ENCODE data around the gene CDH24. TPM values are rescaled to one million over a fixed set of nuclear protein-coding genes. Genes with fewer than 3 reads are reported as not detected.

CDH24 gene
- total and polyA plus RNA-seq, 9 of the 15 experiments (the other 6 are each of a cell fraction or from before 2014, with no cell fraction given): 0.04 to 16.2 (median 4.9) TPM

DNA sequence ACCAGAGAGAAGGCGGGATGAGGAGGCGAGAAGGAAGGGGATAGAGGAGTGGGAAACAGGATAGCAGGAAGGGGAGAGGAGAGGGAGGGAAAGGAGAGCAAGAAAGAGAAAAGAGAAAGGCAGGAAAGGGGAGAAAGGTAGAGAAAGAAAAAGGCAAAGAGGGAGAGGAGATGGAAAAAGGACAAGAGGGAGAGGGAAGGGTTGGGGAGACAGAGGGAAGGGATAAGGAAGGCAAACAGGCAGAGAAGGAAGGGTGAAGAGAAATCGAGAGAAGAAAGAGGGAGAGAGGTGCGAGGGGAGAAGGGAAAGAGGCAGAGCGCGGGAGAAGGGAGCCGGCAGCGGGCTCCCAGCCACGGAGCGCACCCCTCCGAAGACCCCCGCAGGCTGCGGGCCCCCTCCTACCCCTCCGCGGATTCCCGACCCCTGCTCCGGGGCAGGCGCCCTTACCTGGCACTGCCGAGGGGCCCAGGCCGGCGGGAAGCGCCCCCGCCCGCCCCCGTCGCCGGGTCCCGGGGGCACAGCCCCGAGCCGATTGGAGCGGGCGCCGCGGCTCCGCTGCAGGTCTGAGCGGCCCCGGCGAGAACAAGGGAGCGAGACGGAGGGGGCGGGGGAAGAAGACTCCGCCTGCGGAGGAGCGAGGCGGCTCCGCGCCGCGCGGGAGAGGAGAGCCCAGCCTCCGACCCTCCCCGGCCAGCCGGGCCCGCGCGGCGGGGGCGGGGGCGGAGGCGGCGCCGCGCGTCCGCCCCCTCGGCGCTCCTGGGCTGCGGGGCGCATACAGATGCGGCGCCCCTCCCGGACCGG is at the start of gene CDH24 (continued):
- TF ChIP-seq AFF1 (IDR thresholded peaks at IDR 0.05; ENCODE audit: low read depth in 1 of 2, partially characterized antibody in 2 of 2): peak in 1 of 2 experiments; percentile 33
- peak; percentile 7 for TF ChIP-seq HNRNPLL (IDR thresholded peaks at IDR 0.05; ENCODE audit: low read depth, low read length, poor library complexity, severe bottlenecking)
- TF ChIP-seq NCOR1 (IDR thresholded peaks at IDR 0.05): no peak
- TF ChIP-seq RFX7 (CRISPR knock-in tag; IDR thresholded peaks at IDR 0.05): no peak
- no peak for TF ChIP-seq TCF7 (IDR thresholded peaks at IDR 0.05; ENCODE audit: borderline replicate concordance)
- TF ChIP-seq TAL1 (IDR thresholded peaks at IDR 0.05): no peak
- TF ChIP-seq ZNF408 (CRISPR knock-in tag; IDR thresholded peaks at IDR 0.05; ENCODE audit: low read depth): no peak
- no peak for TF ChIP-seq GABPB1 (CRISPR knock-in tag; IDR thresholded peaks at IDR 0.05)
- TF ChIP-seq, protein P1, sequence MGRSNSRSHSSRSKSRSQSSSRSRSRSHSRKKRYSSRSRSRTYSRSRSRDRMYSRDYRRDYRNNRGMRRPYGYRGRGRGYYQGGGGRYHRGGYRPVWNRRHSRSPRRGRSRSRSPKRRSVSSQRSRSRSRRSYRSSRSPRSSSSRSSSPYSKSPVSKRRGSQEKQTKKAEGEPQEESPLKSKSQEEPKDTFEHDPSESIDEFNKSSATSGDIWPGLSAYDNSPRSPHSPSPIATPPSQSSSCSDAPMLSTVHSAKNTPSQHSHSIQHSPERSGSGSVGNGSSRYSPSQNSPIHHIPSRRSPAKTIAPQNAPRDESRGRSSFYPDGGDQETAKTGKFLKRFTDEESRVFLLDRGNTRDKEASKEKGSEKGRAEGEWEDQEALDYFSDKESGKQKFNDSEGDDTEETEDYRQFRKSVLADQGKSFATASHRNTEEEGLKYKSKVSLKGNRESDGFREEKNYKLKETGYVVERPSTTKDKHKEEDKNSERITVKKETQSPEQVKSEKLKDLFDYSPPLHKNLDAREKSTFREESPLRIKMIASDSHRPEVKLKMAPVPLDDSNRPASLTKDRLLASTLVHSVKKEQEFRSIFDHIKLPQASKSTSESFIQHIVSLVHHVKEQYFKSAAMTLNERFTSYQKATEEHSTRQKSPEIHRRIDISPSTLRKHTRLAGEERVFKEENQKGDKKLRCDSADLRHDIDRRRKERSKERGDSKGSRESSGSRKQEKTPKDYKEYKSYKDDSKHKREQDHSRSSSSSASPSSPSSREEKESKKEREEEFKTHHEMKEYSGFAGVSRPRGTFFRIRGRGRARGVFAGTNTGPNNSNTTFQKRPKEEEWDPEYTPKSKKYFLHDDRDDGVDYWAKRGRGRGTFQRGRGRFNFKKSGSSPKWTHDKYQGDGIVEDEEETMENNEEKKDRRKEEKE (IDR thresholded peaks at IDR 0.05; ENCODE audit: borderline replicate concordance in 1 of 2, control insufficient read depth in 1 of 2, low read depth in 2 of 2, low read length in 1 of 2): no peak
- TF ChIP-seq BCL6 (CRISPR knock-in tag; IDR thresholded peaks at IDR 0.05): no peak
- no peak for TF ChIP-seq ZFP30 (CRISPR knock-in tag; IDR thresholded peaks at IDR 0.05; ENCODE audit: borderline replicate concordance)
- no peak for TF ChIP-seq ZNF24 (IDR thresholded peaks at IDR 0.05)
- TF ChIP-seq, protein P2, sequence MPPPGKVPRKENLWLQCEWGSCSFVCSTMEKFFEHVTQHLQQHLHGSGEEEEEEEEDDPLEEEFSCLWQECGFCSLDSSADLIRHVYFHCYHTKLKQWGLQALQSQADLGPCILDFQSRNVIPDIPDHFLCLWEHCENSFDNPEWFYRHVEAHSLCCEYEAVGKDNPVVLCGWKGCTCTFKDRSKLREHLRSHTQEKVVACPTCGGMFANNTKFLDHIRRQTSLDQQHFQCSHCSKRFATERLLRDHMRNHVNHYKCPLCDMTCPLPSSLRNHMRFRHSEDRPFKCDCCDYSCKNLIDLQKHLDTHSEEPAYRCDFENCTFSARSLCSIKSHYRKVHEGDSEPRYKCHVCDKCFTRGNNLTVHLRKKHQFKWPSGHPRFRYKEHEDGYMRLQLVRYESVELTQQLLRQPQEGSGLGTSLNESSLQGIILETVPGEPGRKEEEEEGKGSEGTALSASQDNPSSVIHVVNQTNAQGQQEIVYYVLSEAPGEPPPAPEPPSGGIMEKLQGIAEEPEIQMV (tag; conservative IDR thresholded peaks at IDR 0.05; ENCODE audit: low read depth): peak; percentile 77
- TF ChIP-seq, protein P3, sequence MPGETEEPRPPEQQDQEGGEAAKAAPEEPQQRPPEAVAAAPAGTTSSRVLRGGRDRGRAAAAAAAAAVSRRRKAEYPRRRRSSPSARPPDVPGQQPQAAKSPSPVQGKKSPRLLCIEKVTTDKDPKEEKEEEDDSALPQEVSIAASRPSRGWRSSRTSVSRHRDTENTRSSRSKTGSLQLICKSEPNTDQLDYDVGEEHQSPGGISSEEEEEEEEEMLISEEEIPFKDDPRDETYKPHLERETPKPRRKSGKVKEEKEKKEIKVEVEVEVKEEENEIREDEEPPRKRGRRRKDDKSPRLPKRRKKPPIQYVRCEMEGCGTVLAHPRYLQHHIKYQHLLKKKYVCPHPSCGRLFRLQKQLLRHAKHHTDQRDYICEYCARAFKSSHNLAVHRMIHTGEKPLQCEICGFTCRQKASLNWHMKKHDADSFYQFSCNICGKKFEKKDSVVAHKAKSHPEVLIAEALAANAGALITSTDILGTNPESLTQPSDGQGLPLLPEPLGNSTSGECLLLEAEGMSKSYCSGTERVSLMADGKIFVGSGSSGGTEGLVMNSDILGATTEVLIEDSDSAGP (CRISPR knock-in tag; IDR thresholded peaks at IDR 0.05): no peak
- TF ChIP-seq MTA2 (IDR thresholded peaks at IDR 0.05; ENCODE audit: low read depth): peak; percentile 32; the same call in 1 of the 2 replicates
- TF ChIP-seq TCF3 (CRISPR knock-in tag; IDR thresholded peaks at IDR 0.05): no peak
